NOMO-1 treated with dmso at 0.1 percent for 144 hours (cell line): ENCODE results near the gene ENOX1.
"Not testable (repeated sequence)": the region's sequence is repeated elsewhere in the genome, so short reads cannot be mapped to it uniquely, and the experiment has no call there.

ENCODE experiments used
- DNase-seq: peaks from one replicate; lab custom pipeline; 2025; ENCODE audit not compliant: unreplicated experiment; lab: John Stamatoyannopoulos, UW

Gene ENOX1

GRCh38 chr13:43360892-43361610 lies 425.7 kb downstream of the ENOX1 start:
- no peak for DNase-seq

- no peak for DNase-seq
These were observed 426.6 kb downstream of the ENOX1 start for GRCh38 chr13:43360171-43360570.

- DNase-seq, result no peak
These were observed 427.2 kb downstream of the ENOX1 start for GRCh38 chr13:43359536-43359935.

GRCh38 chr13:43357564-43357963 lies 429.2 kb downstream of the ENOX1 start:
- DNase-seq, result no peak

GRCh38 chr13:43356567-43356966 lies 430.2 kb downstream of the ENOX1 start:
- peak; percentile 77 for DNase-seq

- no peak for DNase-seq
These were observed 431.0 kb downstream of the ENOX1 start for GRCh38 chr13:43355774-43356173.

- no peak for DNase-seq
These were observed 432.4 kb downstream of the ENOX1 start for GRCh38 chr13:43354153-43354945.

- no peak for DNase-seq
These were observed 433.1 kb downstream of the ENOX1 start for GRCh38 chr13:43353631-43354030.

- not testable (repeated sequence) for DNase-seq
These were observed 435.2 kb downstream of the ENOX1 start for GRCh38 chr13:43351612-43352011.

- DNase-seq, result no peak
These were observed 438.4 kb downstream of the ENOX1 start for GRCh38 chr13:43348397-43348796.

- no peak for DNase-seq
These were observed 438.9 kb downstream of the ENOX1 start for GRCh38 chr13:43347877-43348276.

- no peak for DNase-seq
These were observed 440.3 kb downstream of the ENOX1 start for GRCh38 chr13:43346427-43346826.

- no peak for DNase-seq
These were observed 443.1 kb downstream of the ENOX1 start for GRCh38 chr13:43343645-43344044.

GRCh38 chr13:43339805-43340550 lies 446.8 kb downstream of the ENOX1 start:
- no peak for DNase-seq

- DNase-seq, result no peak
These were observed 447.5 kb downstream of the ENOX1 start for GRCh38 chr13:43339145-43339804.

- no peak for DNase-seq
These were observed 451.0 kb downstream of the ENOX1 start for GRCh38 chr13:43335764-43336163.

- no peak for DNase-seq
These were observed 453.6 kb downstream of the ENOX1 start for GRCh38 chr13:43333176-43333575.

- no peak for DNase-seq
These were observed 455.1 kb downstream of the ENOX1 start for GRCh38 chr13:43331672-43332071.

GRCh38 chr13:43329702-43330101 lies 457.1 kb downstream of the ENOX1 start:
- DNase-seq, result no peak

- DNase-seq, result no peak
These were observed 457.9 kb downstream of the ENOX1 start for GRCh38 chr13:43328907-43329306.

- DNase-seq, result no peak
These were observed 460.7 kb downstream of the ENOX1 start for GRCh38 chr13:43326100-43326499.
